ENCODE results near the gene CNTNAP5.

The CNTNAP5 gene

DNA sequence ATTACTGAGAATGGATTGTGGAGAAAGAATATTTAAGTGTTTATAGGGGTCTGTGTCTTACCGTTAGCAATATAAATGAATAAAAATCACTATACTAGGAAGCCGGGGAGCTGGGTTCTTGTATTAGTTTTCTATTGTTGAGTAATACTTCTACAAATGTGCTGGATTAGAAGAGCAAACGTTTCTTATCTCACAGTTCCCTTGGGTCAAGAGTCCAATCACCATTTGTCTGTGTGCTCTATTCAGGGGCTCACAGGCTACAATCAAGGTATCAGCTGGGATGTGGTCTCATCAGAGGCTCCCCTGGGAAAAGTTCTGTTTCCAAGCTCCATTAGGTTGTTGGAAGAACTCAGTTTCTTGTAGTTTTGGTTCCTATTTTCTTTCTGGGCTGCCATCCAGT lies 790.9 kb downstream of the CNTNAP5 start:
- no peak for DNase-seq (ENCODE audit: low read depth)

DNA sequence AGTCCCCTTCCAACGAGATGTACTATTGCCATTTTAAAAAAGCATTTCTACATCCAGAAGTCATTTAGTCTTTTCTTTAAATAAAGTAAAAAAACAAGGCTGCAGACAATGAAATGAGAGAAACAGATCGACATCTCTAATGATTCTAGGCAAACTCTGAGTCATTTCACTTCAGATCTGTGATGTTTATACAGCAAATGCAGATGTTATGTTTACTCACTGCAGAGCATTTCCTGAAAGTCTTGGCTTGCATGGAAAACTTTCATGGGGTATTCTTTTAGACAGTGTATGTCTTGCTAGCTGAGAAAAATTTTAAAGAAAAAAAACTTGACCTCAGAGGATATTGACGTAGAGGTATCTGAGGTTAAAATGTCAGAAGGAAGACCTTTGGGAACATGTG lies 797.4 kb downstream of the CNTNAP5 start:
- DNase-seq (ENCODE audit: low read depth): no peak

DNA sequence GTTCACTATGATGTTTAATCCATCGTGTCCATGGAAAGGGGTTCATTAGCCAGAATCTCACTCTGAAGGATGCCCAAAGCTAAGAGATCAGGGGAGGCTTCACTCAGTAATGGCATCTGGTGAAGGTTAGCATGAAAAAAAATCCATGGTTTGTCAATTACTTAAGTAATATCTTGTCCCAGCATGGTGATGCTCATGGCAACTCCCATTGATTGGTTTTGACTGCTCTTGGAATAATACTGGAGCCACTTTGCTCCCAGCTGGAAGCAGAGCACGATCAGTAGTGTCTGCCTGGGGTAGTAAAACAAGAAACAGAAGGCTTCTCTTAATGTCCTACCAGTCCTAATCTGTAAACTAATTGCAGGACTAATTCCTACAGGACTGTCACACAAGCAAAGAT lies 799.4 kb downstream of the CNTNAP5 start:
- no peak for DNase-seq (ENCODE audit: low read depth)

DNA sequence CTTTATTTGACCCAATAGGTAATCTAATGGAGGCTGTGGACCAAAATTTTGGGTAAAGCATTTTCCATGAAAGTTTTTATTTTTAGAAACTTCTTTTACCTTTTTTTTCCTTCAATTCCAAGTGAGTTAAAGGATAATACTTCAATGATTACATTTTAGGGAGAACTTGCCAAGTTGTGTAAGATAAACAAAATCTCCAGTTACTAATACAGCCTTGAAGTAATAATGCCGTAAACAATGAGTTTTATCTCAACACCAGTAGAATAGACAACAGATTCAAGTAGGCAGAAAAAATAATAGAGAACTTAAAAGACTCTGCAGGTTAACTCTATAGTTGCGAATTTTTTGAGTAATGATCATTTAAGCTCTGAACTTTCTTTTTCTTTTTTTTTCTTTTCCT lies 807.4 kb downstream of the CNTNAP5 start:
- no peak for DNase-seq (ENCODE audit: low read depth)

DNA sequence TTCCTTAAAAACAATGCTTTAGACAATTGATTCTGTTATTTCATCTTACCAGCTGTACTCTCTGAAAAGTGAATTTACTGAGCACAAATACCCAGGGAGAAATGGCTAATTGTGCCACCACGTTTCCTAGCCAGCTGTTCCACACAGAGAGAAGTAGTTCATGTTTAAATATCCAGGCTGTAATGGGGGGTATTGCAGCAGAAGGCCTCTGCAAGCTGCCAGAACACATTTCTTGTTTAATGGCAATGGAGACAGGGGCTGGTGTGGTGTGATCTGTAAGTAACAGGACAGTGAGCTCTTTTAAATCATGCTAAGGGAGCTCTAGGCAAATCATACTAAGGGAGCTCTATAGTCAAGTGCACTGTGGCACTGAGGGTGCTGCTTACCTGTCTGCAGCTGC lies 809.2 kb downstream of the CNTNAP5 start:
- no peak for DNase-seq (ENCODE audit: low read depth)

DNA sequence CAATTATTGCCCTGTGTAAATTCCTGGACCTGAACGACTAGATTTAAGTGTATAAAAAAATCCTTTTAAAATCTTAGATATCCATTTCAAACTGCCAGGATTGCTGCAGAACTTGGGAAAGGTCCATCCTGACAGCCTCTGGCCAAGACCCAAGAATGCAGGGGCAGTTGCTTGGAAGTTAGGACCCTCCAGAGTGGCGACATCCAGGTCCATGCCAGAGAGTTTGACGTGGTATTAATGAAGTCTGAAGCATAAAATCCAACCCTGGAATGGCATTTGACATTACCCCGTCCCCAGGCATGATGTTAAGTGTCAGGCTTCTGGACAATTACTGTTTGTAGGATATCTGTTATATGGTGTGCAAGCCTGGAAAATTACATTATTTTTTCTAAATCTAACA lies 810.2 kb downstream of the CNTNAP5 start:
- DNase-seq (ENCODE audit: low read depth): no peak

DNA sequence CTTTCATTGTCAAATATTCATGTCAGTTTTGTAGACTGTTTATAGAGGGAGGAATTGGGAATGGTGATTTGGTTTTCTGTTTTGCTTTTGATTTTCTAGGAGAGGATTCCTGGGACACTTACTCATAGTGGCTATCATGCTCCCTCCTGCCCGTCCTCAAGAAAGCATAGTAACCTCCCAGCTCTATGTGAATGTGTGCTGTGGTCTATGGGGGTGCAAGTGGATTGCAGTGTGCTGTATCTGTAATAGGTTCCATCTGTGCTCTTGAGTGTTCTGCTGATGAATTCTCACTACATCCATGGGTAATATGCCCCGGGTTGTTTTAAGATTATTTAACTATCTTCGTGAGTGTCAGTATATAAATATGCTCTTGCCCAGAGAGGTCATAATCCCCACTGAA lies 811.3 kb downstream of the CNTNAP5 start:
- no peak for DNase-seq (ENCODE audit: low read depth)

DNA sequence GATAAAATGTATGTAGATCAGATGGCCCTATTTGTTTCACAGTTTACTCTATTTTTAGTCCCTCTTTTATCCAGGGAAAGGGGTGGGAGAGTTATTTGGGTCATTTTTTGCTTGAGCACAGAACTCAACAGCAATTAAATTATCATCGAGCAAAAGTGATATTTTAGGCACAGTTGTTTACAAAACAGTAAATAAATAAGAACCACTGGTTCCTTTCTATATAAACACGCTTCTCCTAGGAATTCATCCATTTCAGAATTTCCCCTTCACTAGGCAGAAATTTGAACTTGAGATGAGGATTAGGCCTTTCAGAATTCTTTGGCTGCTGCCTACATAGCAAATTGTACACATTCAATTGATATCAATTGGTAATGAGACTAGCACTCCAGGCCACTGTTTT lies 812.4 kb downstream of the CNTNAP5 start:
- DNase-seq (ENCODE audit: low read depth): no peak

DNA sequence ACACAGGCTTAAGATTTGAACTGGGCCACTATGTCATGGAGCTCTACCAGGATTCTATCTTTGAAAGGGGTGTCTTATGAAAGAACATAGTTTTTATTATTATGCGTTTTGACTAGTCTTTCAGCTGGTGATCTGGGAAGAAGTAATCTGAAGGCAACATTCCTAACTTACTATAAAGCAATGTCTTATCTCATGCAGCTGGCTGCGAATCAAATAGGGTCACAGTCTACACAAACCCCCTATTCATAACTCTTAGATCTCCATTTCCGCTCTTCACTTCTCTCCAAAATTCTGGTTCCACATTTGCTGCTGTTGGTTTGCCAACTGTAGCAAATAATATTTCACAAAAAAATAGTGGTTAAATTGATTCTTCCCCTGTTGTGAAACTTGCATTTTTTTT lies 813.3 kb downstream of the CNTNAP5 start:
- no peak for DNase-seq (ENCODE audit: low read depth)

DNA sequence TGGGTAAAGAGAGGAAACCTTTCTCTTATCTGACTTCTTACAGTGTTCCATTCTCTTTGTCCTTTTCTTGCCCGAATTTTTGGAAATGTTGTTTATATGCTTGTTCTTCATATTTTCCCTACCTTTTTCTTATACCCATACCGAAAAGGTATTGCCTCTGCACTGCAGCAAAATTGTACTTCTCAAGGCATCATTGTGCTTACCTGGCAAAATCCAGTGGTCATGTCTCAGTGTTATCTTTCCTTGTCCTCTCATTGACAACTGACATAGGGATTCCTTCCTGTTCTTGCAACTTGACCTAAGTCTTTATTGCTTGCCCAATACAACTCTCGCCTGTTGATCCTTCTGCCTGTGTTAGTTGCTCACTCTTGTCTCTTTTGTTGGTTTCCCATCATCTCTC lies 842.2 kb downstream of the CNTNAP5 start:
- no peak for DNase-seq (ENCODE audit: low read depth)

DNA sequence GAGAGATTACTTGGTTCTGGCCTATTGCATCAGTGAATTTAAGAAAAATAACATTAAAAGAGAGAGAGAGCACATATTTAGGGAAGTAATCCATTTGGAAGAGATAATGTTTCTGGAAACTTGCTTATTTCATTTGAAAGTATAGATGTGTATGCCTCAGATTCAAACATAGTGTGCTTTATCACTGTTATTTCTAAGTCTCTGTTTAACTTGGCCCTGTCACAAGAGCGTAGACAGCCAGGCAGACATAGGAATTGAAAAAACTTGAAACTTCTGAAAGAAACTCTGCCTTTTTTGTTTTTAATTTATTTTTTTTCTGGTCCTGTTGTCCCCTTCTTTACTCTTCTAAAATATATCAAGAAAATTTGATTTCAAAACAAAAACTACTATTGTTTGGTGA lies 849.1 kb downstream of the CNTNAP5 start:
- no peak for DNase-seq (ENCODE audit: low read depth)

DNA sequence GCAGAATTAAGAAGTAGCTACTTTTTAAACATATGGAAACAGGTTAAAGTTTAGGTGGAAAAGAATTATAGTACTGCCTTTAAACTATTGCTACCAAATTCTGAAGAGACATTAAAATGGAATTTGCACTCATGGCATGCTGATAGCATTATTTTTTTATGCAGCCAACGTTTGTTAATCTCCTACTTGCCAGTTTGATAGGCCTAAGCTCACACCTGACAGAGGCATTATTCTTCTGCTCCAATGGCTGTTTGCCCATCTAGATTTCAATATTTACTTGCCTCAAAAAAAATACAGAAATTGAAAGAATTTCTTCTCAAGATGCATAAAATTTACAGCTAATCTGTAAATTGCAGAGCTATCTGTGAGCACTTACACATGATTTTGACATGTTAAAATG lies 849.6 kb downstream of the CNTNAP5 start:
- no peak for DNase-seq (ENCODE audit: low read depth)

DNA sequence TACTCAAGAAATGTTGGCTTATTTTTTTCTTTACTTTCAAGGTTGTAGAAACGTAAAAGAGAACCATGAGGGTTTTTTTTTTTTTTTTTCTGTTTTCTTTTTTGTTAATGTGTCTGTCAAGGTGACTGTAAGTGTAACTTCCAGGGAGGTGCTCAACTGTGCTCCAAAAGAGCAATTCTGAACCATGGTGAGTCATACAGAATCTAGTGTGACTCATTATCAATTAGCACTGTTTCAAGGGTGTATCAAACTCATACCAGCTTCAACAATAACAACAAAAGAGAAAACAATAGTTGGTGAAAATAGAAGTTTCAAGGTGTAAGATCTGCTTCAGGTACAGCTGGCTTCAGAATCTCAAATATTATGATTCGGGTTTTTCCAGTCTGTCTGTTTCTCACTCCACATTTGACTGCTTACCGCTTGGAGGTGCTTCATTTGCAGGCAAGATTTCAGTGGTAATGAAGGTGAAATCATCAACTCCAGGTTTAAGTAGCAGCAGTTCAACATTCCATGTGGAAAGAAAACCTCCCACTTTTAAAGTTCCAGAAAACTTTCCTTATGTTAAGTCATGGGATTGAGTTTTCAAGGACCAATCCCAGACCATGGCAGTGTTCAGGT lies 850.6 kb downstream of the CNTNAP5 start:
- DNase-seq (ENCODE audit: low read depth): no peak

DNA sequence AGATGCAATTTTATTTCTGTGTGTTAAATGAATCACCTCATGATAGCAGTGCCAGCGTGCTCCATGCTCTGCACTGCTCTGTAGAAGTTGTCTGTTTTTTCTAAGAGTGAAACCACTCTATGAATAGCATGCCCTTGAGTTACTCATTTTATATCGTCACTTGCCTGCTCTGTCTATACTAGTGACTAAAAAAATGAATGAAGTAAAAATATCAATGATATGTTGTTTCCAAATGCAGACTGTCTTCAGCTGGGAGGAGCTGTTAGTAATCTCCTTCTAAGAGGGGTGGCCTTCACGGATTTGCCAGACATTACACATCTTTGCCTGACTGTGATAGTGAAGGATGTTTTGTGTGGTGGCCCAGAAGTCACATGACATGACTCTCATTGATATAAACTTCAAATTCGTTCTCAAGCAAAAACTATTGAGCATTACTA lies 852.1 kb downstream of the CNTNAP5 start:
- DNase-seq (ENCODE audit: low read depth): no peak

DNA sequence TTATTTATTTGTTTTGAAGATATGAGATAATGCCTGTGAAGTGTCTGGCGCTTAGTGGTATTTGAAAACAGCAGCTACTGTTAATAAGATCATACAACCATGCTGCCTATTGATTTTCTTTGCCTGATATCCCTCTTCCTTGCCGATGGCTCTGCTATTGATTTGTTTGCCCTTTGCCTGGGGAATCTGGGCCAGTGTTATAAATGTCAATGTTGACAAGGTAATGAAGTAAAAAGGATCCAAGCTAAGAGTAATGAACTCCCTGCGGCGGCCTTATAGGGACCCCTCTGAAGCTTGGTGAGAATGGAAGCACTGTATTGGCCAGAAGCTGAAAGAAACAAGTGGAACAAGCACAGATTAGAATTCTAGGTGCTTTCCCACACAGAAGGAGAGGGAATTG lies 854.6 kb downstream of the CNTNAP5 start:
- no peak for DNase-seq (ENCODE audit: low read depth)

DNA sequence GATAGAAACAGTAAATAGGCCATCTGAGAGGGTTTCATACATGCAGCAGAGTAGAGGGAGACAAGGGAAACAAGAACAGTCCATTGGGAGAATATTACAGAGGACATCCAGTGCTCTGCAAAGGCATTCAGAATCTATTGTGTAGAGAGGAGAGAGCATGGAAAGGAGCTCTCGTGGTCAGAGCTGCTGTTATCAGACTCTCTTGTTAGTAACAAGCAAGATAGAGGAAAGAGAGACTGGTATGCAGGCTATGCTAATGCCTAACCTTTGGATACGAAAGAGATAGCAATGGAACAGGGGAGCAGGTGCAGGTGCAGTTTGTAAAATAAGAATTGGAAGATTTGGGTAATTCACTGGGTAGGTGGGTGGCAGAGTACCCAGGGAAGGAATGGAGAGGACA lies 855.9 kb downstream of the CNTNAP5 start:
- no peak for DNase-seq (ENCODE audit: low read depth)

DNA sequence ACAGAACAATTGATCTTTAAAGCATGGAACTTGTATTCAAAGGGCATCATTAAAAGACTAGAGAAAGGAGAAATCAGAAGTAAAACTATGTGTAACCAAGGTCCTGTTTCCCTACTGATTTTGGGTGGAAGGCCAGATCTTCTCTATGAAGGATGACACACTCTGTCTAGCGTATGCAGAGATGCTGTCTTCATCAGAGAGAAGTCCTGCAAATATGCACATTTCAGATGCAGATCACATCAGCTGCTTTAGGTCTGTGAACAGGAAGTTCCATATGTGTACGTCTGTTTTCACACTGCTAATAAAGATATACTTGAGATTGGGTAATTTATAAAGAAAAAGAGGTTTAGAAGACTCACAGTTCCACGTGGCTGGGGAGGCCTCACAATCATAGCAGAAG lies 857.3 kb downstream of the CNTNAP5 start:
- no peak for DNase-seq (ENCODE audit: low read depth)

DNA sequence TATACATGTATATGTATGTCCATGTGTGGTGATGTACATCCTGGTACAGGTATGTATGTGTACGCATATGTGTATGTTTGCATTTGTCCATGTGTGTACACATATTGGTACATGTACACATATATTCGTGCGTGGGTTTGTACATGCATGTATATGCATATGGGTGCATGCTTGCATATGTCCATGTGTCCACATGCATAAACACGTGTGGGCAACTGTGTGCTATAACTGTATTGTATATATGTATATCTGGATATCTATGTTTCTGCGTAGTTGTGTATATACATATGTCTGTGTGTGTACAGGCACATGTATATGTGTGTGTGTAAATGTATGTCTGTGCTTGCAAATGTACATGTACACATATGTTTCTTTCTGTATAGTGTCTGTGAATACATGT lies 858.5 kb downstream of the CNTNAP5 start:
- DNase-seq (ENCODE audit: low read depth): no peak

DNA sequence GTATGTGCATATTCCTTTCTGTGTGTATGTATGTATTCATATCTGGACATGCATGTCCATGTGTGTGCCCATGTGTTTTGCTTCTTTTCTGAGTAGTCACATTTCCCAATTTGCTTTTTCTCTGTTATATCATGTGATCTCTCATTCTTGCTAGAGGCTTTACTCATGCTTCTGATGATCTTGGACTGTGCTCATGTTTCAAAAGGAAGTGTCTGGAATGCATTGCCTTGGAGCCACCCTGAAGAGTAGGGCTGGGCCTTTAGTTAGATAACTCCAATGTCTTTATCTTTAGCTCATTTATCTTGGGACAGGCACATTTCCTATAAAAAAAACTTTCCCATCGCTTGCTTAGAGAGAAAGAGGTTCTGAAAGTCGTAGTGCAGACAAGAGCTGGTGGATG lies 859.2 kb downstream of the CNTNAP5 start:
- no peak for DNase-seq (ENCODE audit: low read depth)

DNA sequence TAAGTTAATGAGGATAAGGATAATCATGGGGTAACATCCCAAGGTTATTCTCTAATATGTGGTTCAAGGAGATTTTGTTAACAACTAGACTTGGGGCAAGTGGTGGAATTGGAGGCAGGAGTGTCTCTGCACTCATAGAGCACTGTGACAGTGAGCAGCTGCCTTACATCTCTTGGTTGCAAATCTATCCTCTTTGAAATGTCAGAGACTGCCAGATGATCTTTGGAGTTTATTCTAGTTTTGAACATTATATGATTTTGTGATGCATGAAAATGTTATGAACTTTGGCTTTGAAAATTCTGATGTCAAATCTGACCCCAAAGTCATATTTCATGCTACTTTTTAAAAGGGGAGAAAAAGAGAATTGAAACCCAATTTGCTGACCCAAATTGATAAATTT lies 861.1 kb downstream of the CNTNAP5 start:
- no peak for DNase-seq (ENCODE audit: low read depth)

DNA sequence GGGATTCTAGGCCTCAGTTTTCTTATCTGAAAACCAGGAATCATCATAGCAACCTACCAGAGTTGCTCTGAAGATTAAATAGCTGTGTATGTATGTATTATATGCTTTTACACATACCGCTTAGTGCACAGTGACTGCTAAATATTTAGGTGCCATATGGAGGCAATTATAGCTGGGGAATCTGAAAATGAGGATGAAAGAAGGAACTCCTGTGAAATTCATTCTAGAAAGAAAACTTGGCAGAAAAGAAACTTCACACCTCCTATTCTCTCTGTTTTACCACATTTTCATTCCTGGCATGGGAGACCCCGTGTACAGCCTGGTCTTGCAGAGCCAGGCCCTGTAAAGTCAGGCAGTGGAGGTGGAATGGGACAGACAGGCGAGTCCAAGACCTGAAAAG lies 862.4 kb downstream of the CNTNAP5 start:
- DNase-seq (ENCODE audit: low read depth): no peak

DNA sequence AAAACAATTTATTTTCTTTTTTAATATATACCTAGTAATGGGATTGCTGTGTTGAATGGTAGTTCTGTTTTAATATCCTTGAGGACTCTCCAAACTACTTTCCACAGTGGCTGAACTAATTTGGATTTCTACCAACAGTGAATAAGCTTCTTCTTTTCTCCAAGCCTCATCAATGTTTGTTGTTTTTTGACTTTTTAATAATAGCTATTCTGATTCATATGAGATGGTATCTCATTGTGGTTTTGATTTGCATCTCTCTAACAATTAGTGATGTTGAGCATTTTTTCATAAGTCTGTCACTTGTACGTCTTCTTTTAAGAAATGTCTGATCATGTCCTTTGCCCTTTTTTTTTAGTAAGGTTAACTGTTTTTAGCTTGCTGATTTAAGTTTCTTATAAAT lies 863.3 kb downstream of the CNTNAP5 start:
- DNase-seq (ENCODE audit: low read depth): no peak

DNA sequence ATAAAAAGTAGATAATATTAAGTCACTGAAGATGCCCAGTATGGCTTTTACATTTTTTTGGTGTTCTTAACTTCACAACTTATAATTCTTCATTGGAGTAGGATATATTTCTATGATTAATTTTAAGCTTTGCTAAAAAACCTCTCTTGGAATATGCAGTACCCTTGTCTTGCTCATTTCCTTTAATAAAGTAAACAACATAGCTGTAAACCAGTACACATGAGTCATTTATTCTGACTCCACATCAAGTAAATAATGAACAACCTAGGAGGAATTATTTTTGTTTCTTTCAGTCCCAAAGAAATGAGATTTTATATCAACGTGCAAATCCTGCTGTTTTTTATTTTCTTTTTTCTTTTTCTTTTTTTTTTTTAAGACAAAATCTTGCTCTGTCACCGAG lies 869.1 kb downstream of the CNTNAP5 start:
- no peak for DNase-seq (ENCODE audit: low read depth)

DNA sequence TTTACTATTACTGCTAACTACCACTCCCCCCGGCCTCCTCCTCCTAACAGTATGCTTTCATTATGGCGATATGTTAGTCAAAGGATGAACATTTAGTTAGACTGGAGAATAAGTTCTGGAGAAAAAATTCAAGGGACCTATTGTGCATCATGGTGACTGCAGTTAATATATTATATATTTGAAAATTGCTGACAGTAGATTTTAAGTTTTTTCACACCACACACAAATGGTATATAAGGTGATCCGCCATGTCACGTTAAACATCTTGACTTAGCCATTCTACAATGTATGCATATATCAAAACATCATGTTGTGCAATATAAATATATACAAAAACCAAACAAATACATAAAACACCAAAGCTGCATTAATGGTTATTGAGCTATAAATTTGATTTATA lies 873.7 kb downstream of the CNTNAP5 start:
- DNase-seq (ENCODE audit: low read depth): no peak

DNA sequence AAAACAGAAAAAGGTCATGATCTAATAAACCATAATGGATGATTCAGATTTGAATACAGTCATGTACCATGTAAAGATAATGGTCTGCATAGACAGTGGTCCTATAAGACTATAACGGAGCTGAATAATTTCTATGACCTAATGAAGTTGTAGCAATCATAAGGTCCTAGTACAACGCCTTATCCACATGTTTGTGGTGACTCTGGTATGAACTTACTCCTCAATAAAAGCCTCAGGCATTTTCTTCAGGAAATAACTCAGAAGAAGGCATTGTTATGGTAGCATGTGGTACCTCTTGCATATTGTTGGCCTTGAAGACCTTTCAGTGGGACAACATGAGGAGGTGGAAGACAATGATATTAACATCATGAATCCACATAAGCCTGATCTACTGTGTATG lies 883.3 kb downstream of the CNTNAP5 start:
- DNase-seq (ENCODE audit: low read depth): no peak

Measured in T-helper 22 cell (primary cell).